IPS DF 19.7 (cell line): ENCODE measurements around the gene PAFAH1B1.

Experiments
- DNase-seq: peaks from one replicate; pipeline ENCODE4 v3.0.0-alpha.2; 2013; ENCODE audit warnings: low read depth, low spot score

PAFAH1B1 gene

DNA sequence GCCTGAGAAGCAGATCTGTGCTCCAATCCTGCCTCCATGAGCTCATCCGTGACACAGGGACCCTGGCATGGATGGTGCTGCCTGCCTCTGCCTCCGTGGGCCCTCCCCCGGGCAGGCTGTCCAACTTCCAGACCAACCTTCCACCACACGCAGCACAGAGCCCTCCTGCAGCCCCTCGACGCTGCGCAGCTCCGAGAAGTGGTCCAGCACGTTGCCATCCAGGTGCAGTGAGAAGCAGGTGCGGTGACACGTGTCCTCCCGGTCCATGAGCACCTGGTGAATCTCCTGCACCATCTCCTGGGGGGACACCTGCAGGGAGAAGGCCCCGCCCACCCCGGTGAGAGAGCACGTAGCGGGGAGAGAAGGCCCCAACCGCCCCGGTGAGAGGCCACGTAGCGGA, 109.7 kb downstream of the PAFAH1B1 start:
- no peak for DNase-seq

DNA sequence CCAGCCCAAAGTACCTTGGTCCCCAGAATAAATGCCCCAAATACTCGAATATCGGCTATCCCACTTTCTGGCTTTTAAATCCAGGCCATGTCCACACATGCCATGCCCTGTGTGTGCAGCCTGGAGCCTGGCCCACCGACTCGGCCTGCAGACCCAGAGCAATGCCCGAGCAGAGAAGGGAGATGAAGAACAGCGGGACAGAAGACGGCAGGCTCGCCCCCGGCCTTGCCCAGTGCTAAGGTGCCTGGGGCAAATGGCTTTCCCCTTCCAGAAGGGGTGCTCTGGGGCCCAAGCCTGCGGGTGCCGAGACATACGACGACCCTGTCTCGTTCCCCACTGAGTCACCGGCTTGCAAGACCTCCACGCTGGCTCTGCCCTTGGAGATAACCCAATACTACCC, 110.2 kb downstream of the PAFAH1B1 start:
- no peak for DNase-seq

DNA sequence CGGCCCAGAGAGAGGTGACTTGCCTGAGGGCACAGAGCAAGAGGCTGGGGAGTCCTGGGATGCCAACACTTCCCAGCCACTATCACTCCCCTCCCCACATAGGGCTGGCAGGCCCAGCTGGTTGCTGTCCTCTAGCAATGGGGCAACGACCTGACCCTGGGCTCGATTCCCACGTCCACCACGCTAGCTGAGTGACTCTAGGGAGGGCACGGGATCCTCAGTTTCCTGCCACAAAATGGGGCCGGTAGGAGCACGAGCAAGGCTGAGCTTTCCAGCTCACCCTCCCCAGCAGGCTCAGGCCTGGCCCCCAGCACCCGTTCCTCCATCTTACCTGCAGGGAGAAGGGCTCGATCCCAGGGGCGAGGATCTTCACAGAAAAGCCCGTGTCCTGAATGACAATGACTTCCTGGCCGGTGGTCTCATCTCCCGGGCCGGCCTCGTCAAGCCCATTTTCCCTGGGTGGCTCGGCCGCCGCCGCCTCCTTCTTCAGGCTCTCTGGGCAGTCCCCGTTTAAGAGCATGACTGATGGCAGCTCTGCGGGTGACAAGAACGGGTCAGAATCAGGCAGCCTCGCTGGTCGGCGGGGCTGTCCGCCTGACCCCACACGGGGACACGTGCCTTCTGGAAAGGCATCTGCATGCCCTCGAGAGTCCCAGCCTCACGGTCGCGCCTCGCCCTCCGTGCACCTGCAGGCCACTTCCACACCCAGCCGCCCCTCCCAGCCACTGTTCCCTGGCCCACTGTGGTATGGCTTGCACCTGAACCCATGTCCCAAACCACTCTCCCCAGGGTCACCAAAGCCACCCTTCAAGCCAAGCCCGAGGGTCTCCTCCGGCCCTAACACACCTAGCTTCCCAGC, 110.8 kb downstream of the PAFAH1B1 start:
- DNase-seq = no peak

DNA sequence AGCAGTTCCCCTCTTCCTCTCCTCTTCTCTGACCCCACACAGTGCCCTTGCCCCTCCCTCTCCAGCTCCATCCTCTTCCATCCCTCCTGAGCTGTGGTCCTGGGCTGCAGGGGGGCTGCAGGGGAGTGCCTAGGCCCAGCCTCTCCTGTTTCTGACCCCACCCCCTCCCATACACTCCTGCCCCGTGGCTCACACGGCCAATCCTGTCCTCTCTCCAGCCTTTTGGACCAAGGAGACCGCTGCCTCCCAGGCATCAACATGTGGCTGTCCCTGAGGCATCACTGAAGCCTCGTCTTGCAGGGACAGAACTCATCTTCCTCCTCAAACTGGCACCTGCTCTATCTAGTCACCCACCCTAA, 111.4 kb downstream of the PAFAH1B1 start:
- no peak for DNase-seq

DNA sequence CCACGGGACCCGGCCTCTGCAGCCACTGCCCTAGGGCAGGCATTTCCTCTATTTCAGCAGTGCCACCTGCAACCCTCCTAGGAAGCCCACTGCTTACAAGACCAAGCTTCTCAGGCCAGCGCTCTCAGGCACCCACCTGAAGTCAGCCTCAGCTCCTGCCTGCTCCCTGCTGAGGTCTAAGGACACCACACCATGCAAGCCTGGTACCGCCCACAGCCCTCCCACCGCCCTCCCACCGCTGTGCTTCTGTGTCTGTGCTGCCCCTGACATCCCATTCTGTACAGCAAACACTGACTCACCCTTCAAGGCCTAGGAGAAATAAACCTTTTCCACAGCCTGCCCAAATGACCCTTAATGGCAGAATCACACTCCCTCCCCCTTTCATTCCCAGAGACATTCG, 111.8 kb downstream of the PAFAH1B1 start:
- no peak for DNase-seq

DNA sequence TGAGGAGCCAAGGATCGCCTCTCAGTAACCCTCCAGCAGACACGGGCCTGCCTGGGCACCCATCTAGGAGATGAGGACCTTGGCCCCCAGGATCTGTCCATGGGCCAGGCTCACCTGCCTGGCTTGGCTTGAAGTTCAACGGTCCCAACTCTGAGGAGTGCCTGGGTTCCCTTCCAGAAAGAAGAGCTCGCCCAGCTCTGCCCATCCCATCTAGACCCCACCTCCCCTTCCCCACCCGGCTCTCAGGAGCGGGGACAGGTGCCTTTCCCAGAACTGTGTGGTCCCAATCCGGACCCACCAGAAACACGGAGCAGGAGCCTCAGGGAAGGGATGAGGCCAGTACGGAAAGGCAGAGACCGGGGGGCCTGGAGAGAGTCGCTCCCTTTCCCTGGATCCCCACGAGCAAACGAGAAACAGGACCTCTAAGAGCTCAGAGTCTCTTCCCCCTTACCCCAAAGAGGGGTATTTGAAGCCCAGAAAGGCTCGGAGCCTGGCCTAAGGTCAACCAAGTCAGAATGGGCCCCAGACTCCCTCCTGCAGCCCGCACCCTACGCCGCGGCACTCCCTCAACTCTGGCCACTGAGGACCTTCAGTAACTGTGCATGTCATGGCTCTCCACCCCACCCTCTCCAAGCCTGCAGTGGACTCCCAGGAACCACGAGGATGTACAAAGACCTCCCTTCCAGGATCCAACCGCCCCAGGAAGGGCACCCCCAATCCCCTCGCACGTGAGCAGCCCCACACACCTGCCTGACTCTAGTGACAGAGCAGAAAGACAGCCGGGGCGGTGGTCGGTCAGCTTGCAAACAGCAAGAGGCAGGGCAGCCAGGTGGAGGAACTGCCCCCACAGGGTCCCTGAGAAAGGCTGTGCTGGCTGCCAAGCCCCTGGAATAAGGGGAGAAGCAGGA, 112.7 kb downstream of the PAFAH1B1 start:
- no peak for DNase-seq

DNA sequence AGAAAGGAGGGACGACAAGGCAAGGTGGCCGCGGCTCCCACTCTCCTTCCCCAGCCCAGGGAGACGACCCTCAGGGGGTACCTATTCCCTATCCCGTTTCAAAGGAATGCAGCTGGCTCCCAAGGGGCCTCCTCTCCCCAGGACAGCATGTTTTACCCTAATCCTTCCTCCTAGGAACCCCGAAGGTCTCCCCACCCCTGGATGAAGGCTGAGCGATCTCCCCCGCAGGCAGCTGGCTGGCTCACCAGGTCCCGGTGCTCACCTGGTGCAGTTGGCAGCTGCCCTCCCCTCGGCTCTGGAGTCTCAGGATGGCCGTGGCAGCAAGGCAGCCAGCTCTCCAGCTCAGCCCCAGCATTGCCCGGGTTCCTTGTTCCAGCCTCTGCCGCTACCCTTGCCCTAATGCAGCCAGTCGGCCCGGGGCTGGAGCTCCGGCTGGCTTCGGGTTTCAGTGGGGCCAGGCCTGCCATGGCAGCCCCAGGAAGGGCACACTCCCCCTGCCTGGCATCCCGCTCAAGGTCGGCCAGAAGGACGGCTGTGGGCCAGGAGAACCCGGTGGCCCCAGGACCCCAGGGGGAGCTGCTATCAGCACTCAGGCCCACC, 113.6 kb downstream of the PAFAH1B1 start:
- no peak for DNase-seq

DNA sequence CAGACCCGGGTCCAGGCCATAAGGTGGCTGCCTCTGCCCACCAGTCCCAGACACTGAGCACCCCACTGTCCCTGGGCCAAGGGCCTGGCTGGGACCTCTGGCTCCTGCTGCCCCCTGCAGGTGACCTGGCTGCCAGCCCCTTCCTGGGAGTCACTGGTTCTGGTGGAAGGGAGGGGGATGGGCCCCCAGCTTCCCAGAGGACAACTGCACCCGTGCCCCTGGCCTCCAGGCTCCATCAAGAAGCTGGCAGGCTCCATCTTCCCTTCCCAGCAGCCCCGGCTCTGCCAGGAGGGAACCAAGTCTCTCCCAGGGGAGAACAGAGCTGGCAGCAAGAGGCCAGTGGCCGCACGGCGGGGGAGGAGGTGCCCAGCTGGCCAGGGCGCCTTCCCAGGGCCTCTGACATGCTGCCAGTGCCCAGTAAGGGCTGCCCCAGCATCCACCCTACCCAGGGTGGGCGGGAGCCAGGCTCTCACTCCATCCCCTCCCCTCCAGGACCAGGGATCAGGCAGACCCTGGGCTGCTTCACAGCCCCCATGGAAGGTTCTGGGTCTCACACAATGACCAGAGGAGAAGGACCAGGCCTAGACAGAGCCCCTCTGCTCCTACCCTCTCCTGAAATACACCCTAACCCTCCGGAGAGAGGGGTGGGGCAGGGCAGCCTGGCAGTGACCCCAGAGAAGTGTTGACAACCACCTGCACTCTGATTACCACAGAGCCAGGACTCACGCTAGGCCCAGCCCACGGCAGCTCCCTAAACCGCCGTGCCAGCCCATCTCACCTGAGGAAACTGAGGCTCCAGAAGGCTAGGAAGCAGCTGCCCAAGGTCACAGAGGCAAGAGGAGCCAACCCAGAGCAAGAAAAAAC, 114.5 kb downstream of the PAFAH1B1 start:
- DNase-seq = no peak

DNA sequence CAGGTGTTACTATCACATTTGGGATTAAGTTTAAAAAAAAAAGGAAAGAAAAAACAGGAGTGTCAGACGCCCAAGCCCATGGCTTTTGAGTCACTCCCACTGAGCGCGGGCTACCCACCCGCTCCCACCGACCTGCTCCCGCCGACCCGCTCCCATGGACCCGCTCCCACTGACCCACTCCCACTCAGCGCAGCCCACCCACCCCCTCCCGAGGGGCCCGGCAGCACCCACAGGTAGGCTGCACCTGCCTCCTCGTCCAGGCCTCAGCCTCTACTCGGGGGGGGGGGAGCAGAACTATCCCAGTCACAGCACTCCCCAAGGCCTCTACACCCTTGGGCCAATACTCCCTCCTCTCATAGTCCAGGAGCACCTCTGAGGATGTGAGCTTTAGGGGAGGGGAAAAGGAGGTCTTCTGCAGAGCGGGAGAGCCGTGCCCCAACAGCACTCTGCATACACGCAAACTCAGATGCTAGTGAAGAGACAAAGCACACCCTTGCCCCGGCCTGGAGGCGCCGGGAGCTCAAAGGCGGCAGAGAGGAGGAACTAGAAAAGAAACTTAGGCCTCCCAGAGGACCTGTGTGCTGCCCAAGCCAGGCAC, 115.2 kb downstream of the PAFAH1B1 start:
- DNase-seq = no peak

DNA sequence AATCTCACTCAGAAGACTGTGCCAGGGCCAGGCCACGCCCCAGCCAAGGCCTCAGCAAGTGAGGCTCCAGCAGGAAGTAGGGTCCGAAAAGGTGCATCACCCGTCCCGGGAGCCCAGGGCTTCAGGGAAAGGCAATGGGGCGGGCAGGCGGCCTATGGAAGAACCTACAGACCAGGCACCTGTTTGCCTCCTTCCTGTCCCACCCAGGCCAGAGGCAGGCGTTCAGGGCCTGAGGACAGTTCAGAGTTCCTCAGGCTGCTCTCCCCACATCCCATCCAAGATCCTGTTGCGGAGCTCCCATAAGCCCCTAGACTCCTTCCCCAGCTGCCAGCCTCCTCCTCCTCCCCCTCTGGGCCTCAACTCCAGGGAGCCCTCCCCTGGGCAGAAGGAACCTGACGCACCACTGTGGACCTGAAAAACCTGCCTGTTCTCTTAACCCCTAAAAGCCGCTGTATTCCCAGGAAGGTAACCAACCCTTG, 115.8 kb downstream of the PAFAH1B1 start:
- no peak for DNase-seq

DNA sequence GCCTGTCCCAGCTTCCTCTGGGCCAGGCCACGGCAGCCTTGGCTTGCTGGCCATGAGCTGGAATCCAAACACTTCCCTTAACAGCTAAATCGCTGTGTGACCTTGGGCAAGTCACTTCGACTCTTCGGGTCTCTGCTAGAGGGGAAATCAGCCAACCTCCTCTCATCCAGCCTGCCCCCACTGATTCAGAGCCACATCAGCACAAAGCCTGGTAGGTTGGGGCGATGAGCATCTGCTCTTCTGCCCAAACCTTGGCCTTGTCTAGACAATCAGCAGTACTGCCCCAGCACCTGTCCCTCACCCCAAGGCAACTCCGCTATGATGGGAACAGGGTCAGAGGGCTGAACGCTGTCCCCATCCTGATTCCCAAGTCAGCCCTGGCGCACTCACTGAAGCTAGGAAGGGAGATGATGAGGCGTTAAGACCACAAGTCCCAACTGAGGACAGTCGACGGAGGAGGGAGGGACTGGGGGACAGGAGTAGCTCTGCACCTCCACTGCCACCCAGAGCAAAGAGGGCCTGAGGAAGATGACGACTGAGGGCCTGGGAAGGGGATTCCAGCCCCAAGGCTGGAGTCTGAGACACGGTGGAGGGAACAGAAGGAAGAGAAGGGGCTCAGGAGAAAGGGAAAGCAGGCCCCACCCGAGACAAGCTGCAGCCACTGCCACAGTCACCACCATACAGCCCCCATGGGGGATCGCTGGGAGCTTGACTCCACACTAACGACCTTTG, 116.8 kb downstream of the PAFAH1B1 start:
- DNase-seq = no peak

DNA sequence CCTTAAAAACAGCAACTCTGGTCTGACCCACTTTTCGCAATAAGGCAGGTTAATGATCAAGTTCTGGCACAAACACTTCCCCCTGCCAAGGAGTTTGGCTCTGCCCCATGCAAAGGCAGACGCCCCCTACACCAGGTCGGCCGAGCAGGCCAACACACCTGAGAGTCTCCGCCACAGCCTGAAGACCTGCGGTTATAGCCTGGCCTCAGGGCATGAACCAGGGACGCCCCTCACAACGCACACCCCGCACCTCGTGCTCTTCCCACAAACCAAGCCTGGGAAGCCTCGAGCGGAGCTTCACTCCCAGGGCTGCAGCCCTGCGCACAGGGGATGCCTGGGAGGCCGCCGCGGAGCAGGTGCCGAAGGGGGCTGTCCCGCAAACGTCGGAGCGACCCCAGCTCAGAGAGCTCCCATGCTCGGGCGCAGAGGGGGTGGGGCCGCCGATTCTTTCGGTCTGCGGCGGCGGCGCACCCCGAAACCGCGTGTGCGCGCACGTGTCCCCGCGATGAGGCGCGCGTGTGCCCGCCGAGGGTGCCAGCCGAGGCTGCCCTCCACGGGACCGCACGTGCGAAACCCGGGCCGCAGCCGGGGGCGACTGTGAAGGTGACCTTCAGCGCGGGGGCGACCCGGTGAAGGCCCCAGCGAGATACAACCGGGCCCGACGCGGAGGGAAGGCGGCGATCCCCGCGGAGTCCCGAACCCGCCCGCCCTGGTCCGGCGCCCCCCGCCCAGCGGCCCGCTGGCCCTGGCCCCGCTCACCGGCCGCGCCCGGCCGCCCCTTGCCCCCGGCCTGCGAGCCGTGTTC, 117.6 kb downstream of the PAFAH1B1 start:
- DNase-seq = no peak

DNA sequence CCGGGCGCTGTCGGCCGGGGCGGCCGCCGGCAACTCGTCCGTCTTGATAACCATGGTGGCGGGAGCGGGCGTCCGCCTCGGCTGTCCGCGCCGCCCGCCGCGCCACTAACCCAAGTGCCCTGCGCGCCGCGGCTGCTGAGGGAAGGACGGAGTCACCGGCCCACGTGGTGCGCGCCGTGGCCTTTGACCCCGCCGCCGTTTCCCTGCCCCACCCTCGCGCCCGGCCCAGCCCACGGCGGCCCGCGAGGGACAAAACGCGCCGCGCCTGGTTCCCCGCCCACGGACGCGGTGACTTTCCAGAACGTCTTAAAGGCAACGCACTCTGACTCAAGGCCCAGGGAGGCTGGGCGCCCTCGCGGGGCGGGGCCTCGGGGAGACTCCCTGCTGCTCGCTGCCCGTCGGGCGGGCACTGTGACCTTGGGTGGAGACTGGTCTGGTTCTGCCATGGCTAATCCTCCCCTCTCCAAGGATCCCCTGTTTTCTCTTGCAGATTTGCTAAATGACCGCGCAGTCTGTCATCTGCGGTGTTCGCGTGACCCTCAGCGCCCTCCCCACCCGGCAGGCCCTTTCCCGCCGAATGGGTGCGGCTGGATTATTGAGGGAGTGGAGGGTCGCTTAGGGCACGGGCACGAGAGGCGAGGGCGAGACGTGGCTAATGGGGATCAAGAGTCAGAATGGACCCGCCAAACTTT, 118.3 kb downstream of the PAFAH1B1 start, which contains the start of gene CLUH:
CLUH (minus strand) TSS at position 157 of the 692 bp plus-strand sequence; CDS start at position 54, 103 bp downstream.
- DNase-seq = no peak

DNA sequence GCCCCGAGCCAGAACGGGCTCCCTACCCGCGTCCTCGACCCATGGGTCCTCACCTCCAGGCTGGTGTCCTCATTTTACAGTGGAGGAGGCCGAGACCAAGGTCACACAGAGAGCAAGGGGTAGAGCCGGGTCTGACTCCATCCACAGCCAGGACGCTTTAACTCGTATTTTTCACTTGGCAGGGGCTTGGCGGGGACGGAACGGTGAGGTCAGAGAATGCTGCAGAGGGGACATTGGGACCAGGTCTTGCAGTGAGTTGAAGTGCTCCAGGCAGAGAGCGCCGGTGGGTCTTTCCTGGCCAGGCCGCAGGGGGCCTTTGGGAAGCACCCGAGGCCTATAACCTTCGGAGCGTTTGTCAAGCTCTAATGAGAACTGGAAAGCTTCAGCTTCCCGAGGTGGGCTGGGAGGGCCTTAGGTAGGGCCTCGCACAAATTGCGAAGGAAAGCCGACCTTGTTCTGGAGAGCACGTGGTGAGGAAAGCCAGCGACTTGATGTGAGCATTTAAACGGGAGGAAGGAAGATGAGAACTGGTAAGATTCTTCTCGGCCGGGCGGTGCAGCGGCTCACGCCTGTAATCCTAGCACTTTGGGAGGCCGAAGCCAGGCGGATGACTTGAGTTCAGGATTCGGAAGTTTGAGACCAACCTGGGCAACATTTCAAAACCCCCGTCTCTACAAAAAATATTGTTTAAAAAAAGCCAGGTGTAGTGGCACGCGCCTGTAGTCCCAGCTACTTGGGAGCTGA, 119.0 kb downstream of the PAFAH1B1 start:
- no peak for DNase-seq

DNA sequence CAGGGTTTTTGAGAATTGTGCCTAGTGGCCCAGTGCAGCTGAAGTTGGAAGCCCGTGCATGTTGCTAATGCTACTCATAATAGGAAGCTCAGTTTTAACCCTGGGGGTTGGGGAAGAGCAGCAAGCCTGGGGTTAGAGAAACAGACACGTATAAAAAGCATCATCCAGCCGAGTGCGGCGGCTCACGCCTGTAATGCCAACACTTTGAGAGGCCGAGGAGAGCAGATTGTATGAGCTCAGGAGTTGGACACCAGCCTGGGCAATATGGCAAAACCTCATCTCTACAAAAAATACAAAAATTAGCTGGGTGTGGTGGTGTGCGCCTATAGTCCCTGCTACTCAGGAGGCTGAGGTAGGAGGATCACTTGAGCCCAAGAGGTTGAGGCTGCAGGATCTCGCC, 120.4 kb downstream of the PAFAH1B1 start:
- DNase-seq = no peak

DNA sequence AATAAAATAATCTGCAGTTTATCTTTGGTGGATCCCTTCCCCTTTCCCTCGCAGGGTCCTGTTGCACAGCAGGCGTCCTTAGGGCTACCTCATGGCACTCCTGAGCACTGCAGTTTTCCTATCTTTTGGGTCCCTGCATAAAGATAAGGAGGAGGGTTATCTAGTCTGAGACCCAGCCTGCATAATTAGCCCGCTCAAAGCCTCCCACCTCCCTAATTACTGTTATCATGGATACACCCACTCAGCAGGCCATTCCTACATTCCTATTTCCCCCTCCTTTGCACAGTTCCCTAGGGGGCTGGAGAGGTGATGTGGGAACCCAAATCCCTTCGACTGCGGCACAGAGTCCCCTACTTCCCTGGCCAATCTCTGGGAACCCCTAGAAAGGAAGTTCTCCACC, 123.2 kb downstream of the PAFAH1B1 start:
- no peak for DNase-seq

DNA sequence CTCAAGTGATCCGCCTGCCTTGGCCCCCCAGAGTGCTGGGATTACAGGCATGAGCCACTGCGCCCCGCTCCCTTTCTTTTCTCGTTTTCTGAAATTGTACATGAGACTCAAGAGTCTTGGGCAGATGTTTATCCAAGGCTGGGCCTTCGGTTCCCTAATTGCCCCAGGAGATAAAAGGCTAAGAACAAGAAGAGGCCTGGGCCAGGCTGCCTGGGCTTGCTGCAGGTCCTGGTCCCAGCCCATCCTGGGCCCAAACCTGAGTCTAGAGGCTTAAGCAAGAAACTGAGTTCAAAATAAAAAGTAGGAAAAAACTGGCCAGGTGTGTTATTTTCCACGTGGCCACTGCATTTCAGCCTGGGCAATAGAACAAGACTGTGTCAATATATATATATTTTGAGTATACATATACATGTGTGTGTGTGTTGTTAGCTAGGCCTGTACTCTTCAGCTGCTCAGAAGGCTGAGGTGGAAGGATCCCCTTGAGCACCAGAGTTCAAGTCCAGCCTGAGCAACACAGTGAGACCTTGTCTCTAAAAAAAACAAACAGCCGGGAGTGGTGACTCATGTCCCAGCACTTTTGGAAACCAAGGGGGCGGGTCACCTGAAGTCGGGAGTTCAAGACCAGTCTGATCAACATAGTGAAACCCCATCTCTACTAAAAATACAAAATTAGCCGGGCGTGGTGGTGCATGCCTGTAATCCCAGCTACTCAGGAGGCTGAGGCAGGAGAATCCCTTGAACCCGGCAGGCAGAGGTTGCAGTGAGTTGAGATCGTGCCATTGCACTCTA, 124.9 kb downstream of the PAFAH1B1 start:
- DNase-seq = no peak
